Heart right ventricle (tissue), 16 donors: ENCODE measurements around the gene CDAN1. TPM values are rescaled to one million over a fixed set of nuclear protein-coding genes. Genes with fewer than 3 reads are reported as not detected.
A peak's percentile ranks its signal among the peaks of the same experiment; 100 is the strongest.

Experiments
- ATAC-seq, 8 donors: fragments of 200-7000 bp; cut with Tn5 transposase; one replicate each; pipeline ENCODE4 v1.9.1; 2020; ENCODE audit warnings: mild to moderate bottlenecking in 8 of 8, moderate library complexity in 8 of 8, moderate number of reproducible peaks in 1 of 8
- DNase-seq, 2 donors: peaks; one replicate each; pipeline ENCODE4 v3.0.0-alpha.2; 2020
- H3K27ac ChIP-seq, 10 donors: fragments of 200-600 bp; sonication (generic) in 2 of 10; one replicate each; pipeline versions ENCODE4 v1.5.0 to v1.8.0; 2020 to 2022; ENCODE audit warnings: mild to moderate bottlenecking in 3 of 10
- H3K27me3 ChIP-seq, 7 donors: fragments of 200-600 bp; one replicate each; pipeline ENCODE4 v1.8.0; 2021 to 2022; ENCODE audit warnings: mild to moderate bottlenecking in 2 of 7
- H3K36me3 ChIP-seq, 9 donors: fragments of 200-600 bp; sonication (generic) in 1 of 9; one replicate each; pipeline versions ENCODE4 v1.5.0 to v1.8.0; 2020 to 2022; ENCODE audit warnings: mild to moderate bottlenecking in 2 of 9
- H3K4me1 ChIP-seq, 9 donors: fragments of 200-600 bp; sonication (generic) in 1 of 9; one replicate each; pipeline versions ENCODE4 v1.5.0 to v1.8.0; 2020 to 2022; ENCODE audit warnings: mild to moderate bottlenecking in 4 of 9
- H3K4me3 ChIP-seq, 10 donors: fragments of 200-600 bp; sonication (generic) in 2 of 10; one replicate each; pipeline versions ENCODE4 v1.5.0 to v1.8.0; 2020 to 2022; ENCODE audit warnings: mild to moderate bottlenecking in 7 of 10, moderate library complexity in 2 of 10
- H3K9me3 ChIP-seq, 11 donors: fragments of 200-600 bp in 10 of 11; sonication (generic) in 2 of 11; one replicate each; pipeline versions ENCODE4 v1.5.0 to v1.8.0; 2013 to 2022; ENCODE audit warnings: mild to moderate bottlenecking in 2 of 11, control low read depth in 1 of 11, moderate library complexity in 1 of 11
- CTCF ChIP-seq, 9 donors: fragments of 200-600 bp; sonication (generic) in 2 of 9; IDR thresholded peaks; one replicate each; pipeline versions ENCODE4 v1.5.0 to v1.8.0; 2021 to 2022; ENCODE audit warnings: antibody characterized with exemption in 9 of 9, mild to moderate bottlenecking in 5 of 9, moderate library complexity in 1 of 9
- WGBS, 2 donors: extraction: QIAGEN DNeasy Blood & Tissue Kit; methylation state at CpG; one replicate each; pipeline ENCODE4 v1.1.7; 2013; ENCODE audit warnings: inconsistent platforms in 1 of 2; 5-methylcytosine and 5-hydroxymethylcytosine counted together
- intact Hi-C, 10 donors: fragments of 100-400 bp; cut with DNase I; formaldehyde crosslinking; loops; one replicate each; pipeline versions ENCODE4 v1.11.1 to v1.14.2; 2022
- polyA plus RNA-seq, 2 donors: library from polyadenylated mRNA; stranded (reverse); fragments of 200-250 nt; gene quantifications; one replicate each; pipeline ENCODE4 v1.2.3, GENCODE V29; 2013
- total RNA-seq, 10 donors: library from RNA; stranded (reverse); fragmentation: NEBNext Ultra II Directional in 3 of 10; extraction: Animal tissue kit (Norgen Biotek cat#: 25700) in 3 of 10; gene quantifications; one replicate each; pipeline versions ENCODE4 v1.2.1 to v1.2.4, GENCODE V29; 2021 to 2023
- donor health status: Arrhythmogenic right ventricular cardiomyopathy.
- donor health status: ischemic (EF 13 %, LVEDD 7.1; RV severe dilation, severe dysfunction).
- donor health status: healthy with polysubstance abuse.
- donor health status: DM: no; HTN: yes; CAD: no.
- donor health status: DM: no; HTN: no; CAD: no.
- donor health status: ischemic (EF 25% LVEDD 6.9; RV normal size, moderate dysfunction).
- donor health status: ischemic (EF 25% LVEDD 5.7; RV mildly dilated, moderate dysfunction).
- donor health status: healthy.
- donor health status: DM: yes; HTN: yes; CAD: no.
- donor health status: Ischemic cardiomyopathy.
- donor health status: ischemic (EF 35%, LVEDD 5.7; RV mildly dilated, moderate dysfunction).
- donor health status: nonischemic (EF 11% LVEDD 7.7; RV severe dilation, severe dysfunction).
- donor health status: DM: yes; HTN: yes; CAD: no.
- donor health status: PGD.
- donor health status: ischemic (EF 29% LVEDD 5.4; RV normal size, mild dysfunction).
- donor health status: nonischemic (EF 23%, LVEDD 6.1; RV moderate dilation, normal function).

Gene CDAN1
- total and polyA plus RNA-seq, 12 donors = 4.4 to 13.8 (median 6.8) TPM

GRCh38 chr15:42744195-42744594 is 7.3 kb upstream of the CDAN1 start:
- intact Hi-C loops = loop anchor here in 1 of 10 donors (2.0 kb wide), 1 partner anchor 19 kb away; no protein-coding TSS in a partner anchor
- no peak for DNase-seq
- H3K9me3 ChIP-seq = no peaks in the 10 kb centered on the region
- no peaks in the 10 kb centered on the region for H3K27me3 ChIP-seq
- H3K36me3 ChIP-seq = peaks cover 0 to 44% (median 9%) of the 10 kb centered on the region in 9 donors
- no peak for ATAC-seq
- H3K4me3 ChIP-seq = no peak overlapping the region
- no peak overlapping the region for H3K27ac ChIP-seq
- WGBS, 2 donors = 91 to 92% methylated on average over 1 of the region's 1 CpG
- H3K4me1 ChIP-seq = peaks cover 0 to 9% (median 0%) of the 10 kb centered on the region in 9 donors
- TF ChIP-seq CTCF (IDR thresholded peaks at IDR 0.05) = no peak

GRCh38 chr15:42742149-42742548 is 5.2 kb upstream of the CDAN1 start:
- TF ChIP-seq CTCF (IDR thresholded peaks at IDR 0.05) = no peak
- Histone ChIP-seq H3K9me3 (no peaks in the 10 kb centered on the region), H3K36me3 (peaks cover 0 to 40% (median 9%) of the 10 kb centered on the region in 9 donors), H3K4me1 (peaks cover 0 to 15% (median 7%) of the 10 kb centered on the region in 9 donors), H3K4me3 (no peak overlapping the region), H3K27me3 (no peaks in the 10 kb centered on the region), H3K27ac (no peak overlapping the region)
- ATAC-seq (no peak), DNase-seq (no peak)
- intact Hi-C loops = no loop called here
- 84 to 86% methylated on average over 4 of the region's 4 CpGs for WGBS, 2 donors

GRCh38 chr15:42741710-42742109 is 4.8 kb upstream of the CDAN1 start:
- DNase-seq (no peak), ATAC-seq (no peak)
- Histone ChIP-seq H3K4me1 (peaks cover 0 to 16% (median 7%) of the 10 kb centered on the region in 9 donors), H3K36me3 (peaks cover 0 to 37% (median 9%) of the 10 kb centered on the region in 9 donors), H3K27me3 (no peaks in the 10 kb centered on the region), H3K9me3 (no peaks in the 10 kb centered on the region), H3K27ac (no peak overlapping the region), H3K4me3 (no peak overlapping the region)
- intact Hi-C loops = no loop called here
- WGBS, 2 donors = 91 to 93% methylated on average over 2 of the region's 2 CpGs
- no peak for TF ChIP-seq CTCF (IDR thresholded peaks at IDR 0.05)

GRCh38 chr15:42737529-42738328 is 801 bp upstream of the CDAN1 start:
- 78 to 79% methylated on average over 21 of the region's 21 CpGs for WGBS, 2 donors
- Histone ChIP-seq H3K36me3 (peaks cover 0 to 29% (median 14%) of the 10 kb centered on the region in 9 donors), H3K27ac (peak overlapping the region; percentile 72 to 92 (median 89)), H3K27me3 (no peaks in the 10 kb centered on the region), H3K9me3 (no peaks in the 10 kb centered on the region), H3K4me1 (peaks cover 4 to 29% (median 20%) of the 10 kb centered on the region in 9 donors), H3K4me3 (peak overlapping the region in 9 of 10 donors; percentile 71 to 98 (median 91))
- intact Hi-C loops = loop anchor here in 4 of 10 donors (10.0 kb wide), 1 partner anchor 187 kb away; the partner anchor contains the start of gene TTBK2 (in 4 of the 4)
- peak in 2 of 8 donors; percentile 4 to 10 for ATAC-seq
- no peak for TF ChIP-seq CTCF (IDR thresholded peaks at IDR 0.05)
- no peak for DNase-seq
